ENCODE measurements around the gene FTCD.

The FTCD gene

DNA sequence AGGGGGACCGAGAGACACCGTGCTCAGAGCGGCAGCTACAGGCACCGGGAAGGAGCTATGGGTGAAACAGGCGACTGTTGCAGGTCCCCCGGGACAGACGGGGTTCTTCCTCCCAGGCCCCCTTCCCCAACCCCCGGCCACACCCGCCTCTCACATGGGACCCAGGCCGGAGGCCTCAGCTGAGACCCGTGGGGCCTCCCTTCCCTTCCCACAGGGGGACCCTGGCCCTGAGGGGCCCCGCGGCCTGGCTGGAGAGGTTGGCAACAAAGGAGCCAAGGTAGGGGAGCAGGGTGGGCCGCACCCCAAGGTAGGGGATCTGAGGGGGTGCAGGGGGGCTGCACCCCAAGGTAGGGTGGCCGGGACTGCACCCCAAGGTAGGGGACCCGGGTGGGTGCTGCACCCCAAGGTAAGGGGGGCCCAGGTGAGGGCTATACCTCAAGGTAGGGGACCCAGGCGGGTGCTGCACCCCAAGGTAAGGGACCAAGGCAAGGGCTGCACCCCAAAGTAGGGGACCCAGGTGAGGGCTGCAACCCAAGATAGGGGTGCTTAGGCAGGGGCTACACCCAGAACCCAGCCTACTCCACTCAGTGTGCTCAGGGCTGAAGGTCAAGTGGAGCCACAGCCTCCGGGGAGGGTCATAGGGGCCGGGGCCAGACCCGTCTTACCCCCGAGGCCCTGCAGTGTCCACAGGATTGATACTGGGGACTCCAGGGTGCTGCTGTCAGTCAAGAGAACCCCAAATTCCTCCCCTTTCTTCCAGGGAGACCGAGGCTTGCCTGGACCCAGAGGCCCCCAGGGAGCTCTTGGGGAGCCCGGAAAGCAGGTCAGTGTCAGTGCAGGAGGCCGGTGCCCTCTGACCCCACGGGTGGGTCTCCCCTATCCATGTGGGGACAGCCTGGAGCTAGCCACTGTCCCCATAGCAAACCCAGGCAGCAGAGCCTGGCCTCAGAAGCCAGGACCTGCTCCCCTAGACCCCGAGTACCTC, 34.8 kb downstream of the FTCD start:
- ChIA-PET POLR2A (interaction anchor here (0.8 to 0.9 kb wide), 2 partner anchors 8 to 146 kb away, joined by 3 read pairs; no protein-coding TSS in a partner anchor), CTCF (interaction anchor here (1.5 to 7.0 kb wide), 4 partner anchors 7 to 149 kb away, joined by 3 to 59 read pairs (median 6); no protein-coding TSS in a partner anchor)
- no peak for DNase-seq (ENCODE audit: low read depth, low spot score)
- no peak overlapping the region for H3K4me3 ChIP-seq (ENCODE audit: low read depth, low read length)
- TF ChIP-seq, protein P1, sequence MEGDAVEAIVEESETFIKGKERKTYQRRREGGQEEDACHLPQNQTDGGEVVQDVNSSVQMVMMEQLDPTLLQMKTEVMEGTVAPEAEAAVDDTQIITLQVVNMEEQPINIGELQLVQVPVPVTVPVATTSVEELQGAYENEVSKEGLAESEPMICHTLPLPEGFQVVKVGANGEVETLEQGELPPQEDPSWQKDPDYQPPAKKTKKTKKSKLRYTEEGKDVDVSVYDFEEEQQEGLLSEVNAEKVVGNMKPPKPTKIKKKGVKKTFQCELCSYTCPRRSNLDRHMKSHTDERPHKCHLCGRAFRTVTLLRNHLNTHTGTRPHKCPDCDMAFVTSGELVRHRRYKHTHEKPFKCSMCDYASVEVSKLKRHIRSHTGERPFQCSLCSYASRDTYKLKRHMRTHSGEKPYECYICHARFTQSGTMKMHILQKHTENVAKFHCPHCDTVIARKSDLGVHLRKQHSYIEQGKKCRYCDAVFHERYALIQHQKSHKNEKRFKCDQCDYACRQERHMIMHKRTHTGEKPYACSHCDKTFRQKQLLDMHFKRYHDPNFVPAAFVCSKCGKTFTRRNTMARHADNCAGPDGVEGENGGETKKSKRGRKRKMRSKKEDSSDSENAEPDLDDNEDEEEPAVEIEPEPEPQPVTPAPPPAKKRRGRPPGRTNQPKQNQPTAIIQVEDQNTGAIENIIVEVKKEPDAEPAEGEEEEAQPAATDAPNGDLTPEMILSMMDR (IDR thresholded peaks at IDR 0.05; ENCODE audit: insufficient read depth, low read length, missing control alignments) = no peak

GRCh38 chr21:46119637-46120271, 35.6 kb downstream of the FTCD start:
- POLR2A ChIA-PET = interaction anchor here (0.8 to 0.9 kb wide), 2 partner anchors 9 to 145 kb away, joined by 3 read pairs; no protein-coding TSS in a partner anchor
- DNase-seq (ENCODE audit: low read depth, low spot score) = no peak

GRCh38 chr21:46119144-46119636, 36.2 kb downstream of the FTCD start:
- ChIA-PET CTCF (interaction anchor here (0.8 to 7.0 kb wide), 2 partner anchors 13 to 147 kb away, joined by 3 to 59 read pairs; no protein-coding TSS in a partner anchor), POLR2A (no interaction called here)
- TF ChIP-seq, protein P1 (IDR thresholded peaks at IDR 0.05; ENCODE audit: insufficient read depth, low read length, missing control alignments) = no peak
- H3K4me3 ChIP-seq (ENCODE audit: low read depth, low read length) = no peak overlapping the region
- DNase-seq (ENCODE audit: low read depth, low spot score) = no peak

More at GRCh38 chr21:46119637-46120271, 35.6 kb downstream of the FTCD start:
- TF ChIP-seq, protein P1 (IDR thresholded peaks at IDR 0.05; ENCODE audit: insufficient read depth, low read length, missing control alignments) = no peak
- CTCF ChIA-PET = interaction anchor here (7.0 kb wide), 1 partner anchor 148 kb away, joined by 59 read pairs; no protein-coding TSS in a partner anchor
- no peak overlapping the region for H3K4me3 ChIP-seq (ENCODE audit: low read depth, low read length)

- POLR2A ChIA-PET = interaction anchor here (1.1 kb wide), 1 partner anchor 129 kb away, joined by 3 read pairs; no protein-coding TSS in a partner anchor
- TF ChIP-seq, protein P1 (IDR thresholded peaks at IDR 0.05; ENCODE audit: insufficient read depth, low read length, missing control alignments) = no peak
- CTCF ChIA-PET = interaction anchor here (0.8 to 7.0 kb wide), 5 partner anchors 8 to 147 kb away, joined by 3 to 59 read pairs (median 5); no protein-coding TSS in a partner anchor
- H3K4me3 ChIP-seq (ENCODE audit: low read depth, low read length) = no peak overlapping the region
- DNase-seq (ENCODE audit: low read depth, low spot score) = no peak
These were observed 36.8 kb downstream of the FTCD start for GRCh38 chr21:46118316-46119143.

DNA sequence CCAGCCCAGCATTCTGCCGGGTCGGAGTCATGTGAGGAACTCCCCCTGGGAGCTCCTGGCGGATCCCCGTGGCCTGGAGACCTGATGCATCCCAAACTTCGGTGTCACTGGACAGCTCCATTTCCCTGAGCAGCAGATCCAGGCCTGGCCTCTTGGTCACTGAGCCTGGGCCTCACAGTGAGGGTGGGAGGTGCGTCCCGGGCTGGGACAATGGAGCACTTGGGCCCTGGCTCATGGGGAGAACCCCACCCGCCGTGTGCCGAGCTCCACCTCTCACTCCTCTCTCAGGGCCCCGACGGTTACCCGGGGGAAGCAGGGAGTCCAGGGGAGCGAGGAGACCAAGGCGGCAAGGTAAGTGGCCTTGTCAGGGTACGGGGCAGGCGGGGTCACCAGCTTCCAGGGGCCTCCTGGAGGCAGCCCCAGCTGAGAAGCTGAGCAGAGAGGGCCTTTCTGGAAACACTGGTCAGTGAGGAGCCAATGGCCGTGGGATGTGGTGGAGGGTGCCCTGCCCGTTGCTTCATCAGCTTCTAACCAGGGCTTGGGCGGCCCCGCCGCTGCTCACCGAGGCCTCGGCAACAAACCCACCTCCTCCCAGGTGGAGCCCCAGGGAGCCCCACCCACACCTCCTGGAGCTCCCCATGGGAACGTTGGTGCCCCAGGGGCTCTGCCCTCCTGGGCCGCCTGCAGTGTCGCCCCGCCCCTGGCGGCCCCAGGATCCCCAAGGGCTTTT, 37.6 kb downstream of the FTCD start:
- POLR2A ChIA-PET = interaction anchor here (1.1 kb wide), 1 partner anchor 128 kb away, joined by 3 read pairs; no protein-coding TSS in a partner anchor
- TF ChIP-seq, protein P1 (IDR thresholded peaks at IDR 0.05; ENCODE audit: insufficient read depth, low read length, missing control alignments) = no peak
- CTCF ChIA-PET = interaction anchor here (1.2 to 7.0 kb wide), 5 partner anchors 9 to 146 kb away, joined by 3 to 59 read pairs (median 6); no protein-coding TSS in a partner anchor
- DNase-seq (ENCODE audit: low read depth, low spot score) = no peak
- H3K4me3 ChIP-seq (ENCODE audit: low read depth, low read length) = no peak overlapping the region
